WTC11 (cell line): ENCODE results near the gene USF3. TPM values are rescaled to one million over a fixed set of nuclear protein-coding genes. Genes with fewer than 3 reads are reported as not detected.

Experiments used
- ATAC-seq: fragments of 200-7000 bp; cut with Tn5 transposase; 2 replicates; pipeline ENCODE4 v1.10.0; 2021; ENCODE audit warnings: mild to moderate bottlenecking, moderate library complexity
- CTCF ChIA-PET: fragments of 300-600 bp; sonication (Branson Sonifier 250); formaldehyde crosslinking; loops from one replicate; lab custom pipeline; 2021; ENCODE audit warnings: antibody characterized with exemption; lab: Charles Lee
- POLR2A ChIA-PET: fragments of 350-600 bp; sonication (Branson Sonifier 250); formaldehyde crosslinking; loops from one replicate; lab custom pipeline; 2021; ENCODE audit warnings: antibody characterized with exemption; lab: Charles Lee
- DNase-seq: peaks from one replicate; pipeline ENCODE4 v3.0.0; 2021; ENCODE audit warnings: low spot score
- H3K27ac Mint-ChIP-seq: 2 replicates; pipeline ENCODE4 v1.8.0; 2021; ENCODE audit warnings: mixed read lengths
- H3K27me3 Mint-ChIP-seq: 2 replicates; pipeline ENCODE4 v1.8.0; 2021; ENCODE audit warnings: low read depth, mild to moderate bottlenecking, moderate library complexity, mixed read lengths
- H3K36me3 Mint-ChIP-seq: 2 replicates; pipeline ENCODE4 v1.8.0; 2021; ENCODE audit warnings: mixed read lengths
- H3K4me1 Mint-ChIP-seq: 2 replicates; pipeline ENCODE4 v1.8.0; 2022; ENCODE audit warnings: mixed read lengths
- H3K4me3 Mint-ChIP-seq: 2 replicates; pipeline ENCODE4 v1.8.0; 2021; ENCODE audit warnings: mild to moderate bottlenecking, moderate library complexity, mixed read lengths
- H3K9me3 Mint-ChIP-seq: 2 replicates; pipeline ENCODE4 v1.8.0; 2021; ENCODE audit warnings: mixed read lengths
- ATF1 ChIP-seq: sonication (generic); formaldehyde crosslinking; IDR thresholded peaks from 2 replicates; pipeline ENCODE4 v1.8.1; 2023; ENCODE audit warnings: mild to moderate bottlenecking, moderate library complexity, missing genetic modification reagents
- CDX4 ChIP-seq: fragments of 250-450 bp; sonication (Bioruptor Pico); IDR thresholded peaks from 2 replicates; pipeline ENCODE4 v1.9.0; 2021; ENCODE audit warnings: moderate library complexity, mild to moderate bottlenecking, inconsistent platforms, borderline replicate concordance
- E2F4 ChIP-seq: sonication (generic); formaldehyde crosslinking; IDR thresholded peaks from 2 replicates; pipeline ENCODE4 v1.8.1; 2022; ENCODE audit warnings: low read depth, mild to moderate bottlenecking, moderate library complexity, missing genetic modification reagents, borderline replicate concordance
- E2F5 ChIP-seq: sonication (generic); formaldehyde crosslinking; IDR thresholded peaks from 2 replicates; pipeline ENCODE4 v1.8.1; 2022; ENCODE audit warnings: mild to moderate bottlenecking, moderate library complexity, missing genetic modification reagents
- ELF4 ChIP-seq: sonication (generic); formaldehyde crosslinking; IDR thresholded peaks from 2 replicates; pipeline ENCODE4 v1.8.1; 2022; ENCODE audit warnings: low read depth, mild to moderate bottlenecking, moderate library complexity, missing genetic modification reagents
- GRHL2 ChIP-seq: fragments of 250-450 bp; sonication (Bioruptor Pico); IDR thresholded peaks from 2 replicates; pipeline ENCODE4 v1.8.0; 2022; ENCODE audit warnings: mild to moderate bottlenecking, moderate library complexity; ENCODE audit not compliant: insufficient replicate concordance, severe bottlenecking
- GTF2I ChIP-seq: fragments of 250-450 bp; sonication (Bioruptor Pico); conservative IDR thresholded peaks from 2 replicates; pipeline ENCODE4 v1.4.0; 2021; ENCODE audit warnings: mild to moderate bottlenecking
- JAZF1 ChIP-seq: fragments of 250-450 bp; sonication (Bioruptor Pico); IDR thresholded peaks from 2 replicates; pipeline ENCODE4 v1.9.0; 2021; ENCODE audit warnings: moderate library complexity, mild to moderate bottlenecking, inconsistent platforms
- NFATC4 ChIP-seq: fragments of 250-450 bp; sonication (Bioruptor Pico); IDR thresholded peaks from 2 replicates; pipeline ENCODE4 v1.9.0; 2021; ENCODE audit warnings: mild to moderate bottlenecking
- NFE2L1 ChIP-seq: sonication (generic); formaldehyde crosslinking; IDR thresholded peaks from 2 replicates; pipeline ENCODE4 v1.8.1; 2023; ENCODE audit warnings: missing genetic modification reagents
- PREB ChIP-seq: sonication (generic); formaldehyde crosslinking; IDR thresholded peaks from 2 replicates; pipeline ENCODE4 v1.8.1; 2022; ENCODE audit warnings: mild to moderate bottlenecking, missing genetic modification reagents, moderate library complexity, borderline replicate concordance
- STAT6 ChIP-seq: sonication (generic); formaldehyde crosslinking; conservative IDR thresholded peaks from 2 replicates; pipeline ENCODE4 v1.8.1; 2023; ENCODE audit warnings: mild to moderate bottlenecking, low read depth, missing genetic modification reagents, moderate library complexity
- TEAD4 ChIP-seq: sonication (generic); formaldehyde crosslinking; IDR thresholded peaks from 2 replicates; pipeline ENCODE4 v1.8.0; 2022; ENCODE audit warnings: mild to moderate bottlenecking, missing genetic modification reagents
- ZMAT4 ChIP-seq: fragments of 250-450 bp; sonication (Bioruptor Pico); IDR thresholded peaks from 2 replicates; pipeline ENCODE4 v1.9.0; 2021; ENCODE audit warnings: mild to moderate bottlenecking
- ZNF219 ChIP-seq: sonication (generic); formaldehyde crosslinking; IDR thresholded peaks from 2 replicates; pipeline ENCODE4 v1.8.0; 2023; ENCODE audit warnings: missing genetic modification reagents, mild to moderate bottlenecking, borderline replicate concordance
- ZNF232 ChIP-seq: sonication (generic); formaldehyde crosslinking; IDR thresholded peaks from 2 replicates; pipeline ENCODE4 v1.8.0; 2022; ENCODE audit warnings: mild to moderate bottlenecking, missing genetic modification reagents
- ZNF263 ChIP-seq: sonication (generic); formaldehyde crosslinking; IDR thresholded peaks from 2 replicates; pipeline ENCODE4 v1.8.1; 2022; ENCODE audit warnings: low read depth, mild to moderate bottlenecking, moderate library complexity, missing genetic modification reagents
- ZNF423 ChIP-seq: fragments of 250-450 bp; sonication (Bioruptor Pico); IDR thresholded peaks from 2 replicates; pipeline ENCODE4 v2.1.2; 2022; ENCODE audit warnings: mild to moderate bottlenecking, moderate library complexity
- total RNA-seq: library from RNA; stranded (reverse); gene quantifications from 3 replicates; pipeline ENCODE4 v1.2.3, GENCODE V29; 2021
- TF ChIP-seq, protein P1 (sequence below): sonication (generic); formaldehyde crosslinking; IDR thresholded peaks from 2 replicates; pipeline ENCODE4 v1.8.0; 2022; ENCODE audit warnings: mild to moderate bottlenecking, missing genetic modification reagents
- TF ChIP-seq, protein P2 (sequence below): sonication (generic); formaldehyde crosslinking; IDR thresholded peaks from 2 replicates; pipeline ENCODE4 v1.8.1; 2023; ENCODE audit warnings: mild to moderate bottlenecking, missing genetic modification reagents, moderate library complexity

USF3 gene
- total RNA-seq, 1 experiment from 2014 or later, result 16.4 TPM

DNA sequence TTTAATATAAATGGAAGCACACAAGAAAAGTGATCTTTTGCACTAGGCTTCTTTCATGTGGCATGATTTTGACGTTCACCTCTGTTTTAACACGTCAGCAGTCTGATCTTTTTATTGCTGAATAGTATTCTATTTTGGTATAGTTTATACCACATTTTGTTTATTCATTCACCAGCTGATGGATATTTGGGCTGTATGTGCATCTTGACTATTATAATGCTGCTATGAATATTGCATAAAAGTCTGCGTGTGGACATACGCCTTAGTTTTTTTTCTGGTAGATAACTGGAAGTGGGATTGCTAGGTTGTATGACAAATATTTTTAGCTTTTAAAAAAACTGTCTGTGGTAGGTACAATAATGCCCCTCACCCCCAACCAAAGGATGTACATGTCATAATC lies 35.3 kb upstream of the USF3 start (continued):
- TF ChIP-seq STAT6 (CRISPR knock-in tag) (no peak), ATF1 (CRISPR knock-in tag) (no peak), ZMAT4 (CRISPR knock-in tag) (no peak), NFE2L1 (CRISPR knock-in tag) (no peak), NFATC4 (CRISPR knock-in tag) (no peak), ZNF423 (CRISPR knock-in tag) (no peak), GTF2I (CRISPR knock-in tag) (no peak), E2F5 (CRISPR knock-in tag) (no peak), PREB (CRISPR knock-in tag) (no peak), CDX4 (CRISPR knock-in tag) (no peak), ZNF219 (no peak), JAZF1 (CRISPR knock-in tag) (no peak)

GRCh38 chr3:113730550-113730949 lies 34.1 kb upstream of the USF3 start:
- Mint-ChIP-seq H3K36me3 (peaks cover 3% of the 10 kb centered on the region; the same call in 1 of the 2 replicates), H3K9me3 (no peaks in the 10 kb centered on the region), H3K27me3 (no peaks in the 10 kb centered on the region), H3K27ac (peak overlapping the region; percentile 17; the same call in 1 of the 2 replicates), H3K4me3 (no peak overlapping the region), H3K4me1 (peaks cover 35% of the 10 kb centered on the region)
- no peak for ATAC-seq
- ChIA-PET POLR2A (no interaction called here), CTCF (no interaction called here)
- DNase-seq, result no peak
- no peak for TF ChIP-seq ZNF232 (CRISPR knock-in tag)
- no peak for TF ChIP-seq ZNF263 (CRISPR knock-in tag)
- no peak for TF ChIP-seq TEAD4 (CRISPR knock-in tag)
- no peak for TF ChIP-seq GRHL2 (CRISPR knock-in tag)
- no peak for TF ChIP-seq E2F5 (CRISPR knock-in tag)
- no peak for TF ChIP-seq ELF4 (CRISPR knock-in tag)
- TF ChIP-seq, protein P1, sequence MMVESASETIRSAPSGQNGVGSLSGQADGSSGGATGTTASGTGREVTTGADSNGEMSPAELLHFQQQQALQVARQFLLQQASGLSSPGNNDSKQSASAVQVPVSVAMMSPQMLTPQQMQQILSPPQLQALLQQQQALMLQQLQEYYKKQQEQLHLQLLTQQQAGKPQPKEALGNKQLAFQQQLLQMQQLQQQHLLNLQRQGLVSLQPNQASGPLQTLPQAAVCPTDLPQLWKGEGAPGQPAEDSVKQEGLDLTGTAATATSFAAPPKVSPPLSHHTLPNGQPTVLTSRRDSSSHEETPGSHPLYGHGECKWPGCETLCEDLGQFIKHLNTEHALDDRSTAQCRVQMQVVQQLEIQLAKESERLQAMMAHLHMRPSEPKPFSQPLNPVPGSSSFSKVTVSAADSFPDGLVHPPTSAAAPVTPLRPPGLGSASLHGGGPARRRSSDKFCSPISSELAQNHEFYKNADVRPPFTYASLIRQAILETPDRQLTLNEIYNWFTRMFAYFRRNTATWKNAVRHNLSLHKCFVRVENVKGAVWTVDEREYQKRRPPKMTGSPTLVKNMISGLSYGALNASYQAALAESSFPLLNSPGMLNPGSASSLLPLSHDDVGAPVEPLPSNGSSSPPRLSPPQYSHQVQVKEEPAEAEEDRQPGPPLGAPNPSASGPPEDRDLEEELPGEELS (CRISPR knock-in tag), result no peak
- no peak for TF ChIP-seq E2F4 (CRISPR knock-in tag)
- no peak for TF ChIP-seq CDX4 (CRISPR knock-in tag)
- TF ChIP-seq, protein P2, sequence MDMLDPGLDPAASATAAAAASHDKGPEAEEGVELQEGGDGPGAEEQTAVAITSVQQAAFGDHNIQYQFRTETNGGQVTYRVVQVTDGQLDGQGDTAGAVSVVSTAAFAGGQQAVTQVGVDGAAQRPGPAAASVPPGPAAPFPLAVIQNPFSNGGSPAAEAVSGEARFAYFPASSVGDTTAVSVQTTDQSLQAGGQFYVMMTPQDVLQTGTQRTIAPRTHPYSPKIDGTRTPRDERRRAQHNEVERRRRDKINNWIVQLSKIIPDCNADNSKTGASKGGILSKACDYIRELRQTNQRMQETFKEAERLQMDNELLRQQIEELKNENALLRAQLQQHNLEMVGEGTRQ (CRISPR knock-in tag), result no peak
